Activated T-cell treated with anti-CD3 and anti-CD28 coated beads, Interleukin-2, amount 50 U/mL, for 4 hours (primary cell): ENCODE results near the gene LMNA. TPM values are rescaled to one million over a fixed set of nuclear protein-coding genes. Genes with fewer than 3 reads are reported as not detected.

ENCODE experiments used
- ATAC-seq, 2 donors: fragments of 200-7000 bp; cut with Tn5 transposase; one replicate each; pipeline ENCODE4 v1.10.0; 2021
- DNase-seq: peaks from one replicate; pipeline ENCODE4 v3.0.0-alpha.2; 2020
- H3K27me3 Mint-ChIP-seq: one replicate; pipeline ENCODE4 v1.8.0; 2021; ENCODE audit warnings: low read depth, mixed read lengths
- H3K36me3 Mint-ChIP-seq: one replicate; pipeline ENCODE4 v1.8.0; 2022; ENCODE audit warnings: mixed read lengths; ENCODE audit not compliant: insufficient read depth
- H3K4me1 Mint-ChIP-seq: one replicate; pipeline ENCODE4 v1.8.0; 2021; ENCODE audit warnings: low read depth, mixed read lengths
- H3K4me3 Mint-ChIP-seq: one replicate; pipeline ENCODE4 v1.8.0; 2021; ENCODE audit warnings: mild to moderate bottlenecking, moderate library complexity, mixed read lengths
- H3K9me3 Mint-ChIP-seq: one replicate; pipeline ENCODE4 v1.8.0; 2021; ENCODE audit warnings: mixed read lengths
- total RNA-seq, 3 donors: library from RNA; stranded (reverse); gene quantifications; one replicate each; pipeline ENCODE4 v1.2.1, GENCODE V29; 2021

LMNA gene
- total RNA-seq, 3 donors from 2014 or later: 113 to 162 (median 124) TPM

- Mint-ChIP-seq H3K27me3 (no peaks in the 10 kb centered on the region), H3K4me1 (peaks cover 27% of the 10 kb centered on the region), H3K4me3 (no peak overlapping the region), H3K9me3 (no peaks in the 10 kb centered on the region), H3K36me3 (peaks cover 2% of the 10 kb centered on the region)
- DNase-seq (no peak), ATAC-seq (no peak)
These were observed 30.2 kb downstream of the LMNA start for GRCh38 chr1:156144742-156145141.

- H3K36me3 Mint-ChIP-seq: peaks cover 2% of the 10 kb centered on the region
- peaks cover 31% of the 10 kb centered on the region for H3K4me1 Mint-ChIP-seq
These were observed 31.1 kb downstream of the LMNA start for GRCh38 chr1:156145650-156146019.

GRCh38 chr1:156146020-156146768, 31.7 kb downstream of the LMNA start:
- no peaks in the 10 kb centered on the region for H3K9me3 Mint-ChIP-seq
- peaks cover 34% of the 10 kb centered on the region for H3K4me1 Mint-ChIP-seq
- ATAC-seq (peak; percentile 82 to 85), DNase-seq (no peak)
- H3K36me3 Mint-ChIP-seq: no peaks in the 10 kb centered on the region
- H3K27me3 Mint-ChIP-seq: no peaks in the 10 kb centered on the region
- peak overlapping the region; percentile 66 for H3K4me3 Mint-ChIP-seq

More at GRCh38 chr1:156145650-156146019, 31.1 kb downstream of the LMNA start:
- Mint-ChIP-seq H3K27me3 (no peaks in the 10 kb centered on the region), H3K4me3 (no peak overlapping the region), H3K9me3 (no peaks in the 10 kb centered on the region)
- no peak for DNase-seq
- no peak for ATAC-seq

- Mint-ChIP-seq H3K36me3 (no peaks in the 10 kb centered on the region), H3K9me3 (no peaks in the 10 kb centered on the region), H3K4me3 (no peak overlapping the region), H3K4me1 (peaks cover 34% of the 10 kb centered on the region), H3K27me3 (no peaks in the 10 kb centered on the region)
- DNase-seq (no peak), ATAC-seq (peak; percentile 8 to 12)
These were observed 32.4 kb downstream of the LMNA start for GRCh38 chr1:156146769-156147405.

- no peaks in the 10 kb centered on the region for H3K27me3 Mint-ChIP-seq
- no peak overlapping the region for H3K4me3 Mint-ChIP-seq
- H3K4me1 Mint-ChIP-seq: peaks cover 46% of the 10 kb centered on the region
- DNase-seq (no peak), ATAC-seq (no peak)
- H3K36me3 Mint-ChIP-seq: no peaks in the 10 kb centered on the region
- H3K9me3 Mint-ChIP-seq: no peaks in the 10 kb centered on the region
These were observed 33.7 kb downstream of the LMNA start for GRCh38 chr1:156148216-156148615.

GRCh38 chr1:156149374-156150332, 35.1 kb downstream of the LMNA start:
- Mint-ChIP-seq H3K4me1 (peaks cover 54% of the 10 kb centered on the region), H3K27me3 (peaks cover 2% of the 10 kb centered on the region), H3K9me3 (no peaks in the 10 kb centered on the region), H3K4me3 (no peak overlapping the region), H3K36me3 (no peaks in the 10 kb centered on the region)
- ATAC-seq (no peak), DNase-seq (no peak)

- H3K36me3 Mint-ChIP-seq: no peaks in the 10 kb centered on the region
- ATAC-seq (no peak), DNase-seq (no peak)
- H3K4me3 Mint-ChIP-seq: no peak overlapping the region
- H3K4me1 Mint-ChIP-seq: peaks cover 59% of the 10 kb centered on the region
- H3K27me3 Mint-ChIP-seq: peaks cover 2% of the 10 kb centered on the region
- H3K9me3 Mint-ChIP-seq: no peaks in the 10 kb centered on the region
These were observed 36.0 kb downstream of the LMNA start for GRCh38 chr1:156150333-156151011.

- peaks cover 2% of the 10 kb centered on the region for H3K27me3 Mint-ChIP-seq
- no peak for ATAC-seq
- no peak for DNase-seq
- peaks cover 57% of the 10 kb centered on the region for H3K4me1 Mint-ChIP-seq
- no peaks in the 10 kb centered on the region for H3K36me3 Mint-ChIP-seq
- no peaks in the 10 kb centered on the region for H3K9me3 Mint-ChIP-seq
- H3K4me3 Mint-ChIP-seq: no peak overlapping the region
These were observed 36.7 kb downstream of the LMNA start for GRCh38 chr1:156151093-156151688.

- DNase-seq (no peak), ATAC-seq (no peak)
- no peaks in the 10 kb centered on the region for H3K36me3 Mint-ChIP-seq
- no peak overlapping the region for H3K4me3 Mint-ChIP-seq
- no peaks in the 10 kb centered on the region for H3K9me3 Mint-ChIP-seq
- H3K4me1 Mint-ChIP-seq: peaks cover 58% of the 10 kb centered on the region
- H3K27me3 Mint-ChIP-seq: peaks cover 2% of the 10 kb centered on the region
These were observed 38.1 kb downstream of the LMNA start for GRCh38 chr1:156152628-156153027.

GRCh38 chr1:156153362-156153761, 38.9 kb downstream of the LMNA start, which contains the start of gene SEMA4A:
Gene SEMA4A, plus strand, starts transcription at chr1:156153585. Its CDS starts 994 bp downstream, at chr1:156154579.
- H3K4me1 Mint-ChIP-seq: peaks cover 58% of the 10 kb centered on the region
- H3K4me3 Mint-ChIP-seq: peak within 1 kb of the TSS; percentile 83
- H3K9me3 Mint-ChIP-seq: no peaks in the 10 kb centered on the region
- H3K27me3 Mint-ChIP-seq: peaks cover 2% of the 10 kb centered on the region
- ATAC-seq (no peak), DNase-seq (no peak)
- H3K36me3 Mint-ChIP-seq: no peaks in the 10 kb centered on the region

- Mint-ChIP-seq H3K4me3 (peak overlapping the region; percentile 83), H3K4me1 (peaks cover 63% of the 10 kb centered on the region), H3K36me3 (no peaks in the 10 kb centered on the region), H3K9me3 (no peaks in the 10 kb centered on the region), H3K27me3 (peaks cover 2% of the 10 kb centered on the region)
- ATAC-seq: peak; percentile 71 to 79
- no peak for DNase-seq
These were observed 39.8 kb downstream of the LMNA start for GRCh38 chr1:156154317-156154749.

GRCh38 chr1:156155756-156156510, 41.4 kb downstream of the LMNA start:
- H3K4me1 Mint-ChIP-seq: peaks cover 71% of the 10 kb centered on the region
- H3K27me3 Mint-ChIP-seq: peaks cover 2% of the 10 kb centered on the region
- peaks cover 3% of the 10 kb centered on the region for H3K36me3 Mint-ChIP-seq
- peak overlapping the region; percentile 83 for H3K4me3 Mint-ChIP-seq
- no peak for ATAC-seq
- H3K9me3 Mint-ChIP-seq: no peaks in the 10 kb centered on the region
- DNase-seq: no peak

GRCh38 chr1:156157506-156157905, 43.0 kb downstream of the LMNA start:
- ATAC-seq: no peak
- peaks cover 2% of the 10 kb centered on the region for H3K27me3 Mint-ChIP-seq
- peak overlapping the region; percentile 49 for H3K4me3 Mint-ChIP-seq
- peaks cover 76% of the 10 kb centered on the region for H3K4me1 Mint-ChIP-seq
- no peaks in the 10 kb centered on the region for H3K9me3 Mint-ChIP-seq
- H3K36me3 Mint-ChIP-seq: peaks cover 3% of the 10 kb centered on the region
- DNase-seq: no peak
